Lower leg skin (tissue), 3 donors: ENCODE data around the gene KRTAP15-1.

Experiments
- CTCF ChIP-seq, 3 donors: fragments of 450-650 bp; IDR thresholded peaks; one replicate each; pipeline ENCODE4 v1.5.1; 2016; ENCODE audit warnings: antibody characterized with exemption in 3 of 3, mild to moderate bottlenecking in 3 of 3, moderate library complexity in 2 of 3
- POLR2A ChIP-seq, 2 donors: fragments of 450-650 bp; IDR thresholded peaks; one replicate each; pipeline ENCODE4 v1.6.1; 2016 to 2017; ENCODE audit warnings: antibody characterized with exemption in 2 of 2, mild to moderate bottlenecking in 1 of 2, moderate library complexity in 1 of 2

- TF ChIP-seq CTCF (IDR thresholded peaks at IDR 0.05) (no peak), POLR2A (IDR thresholded peaks at IDR 0.05) (no peak)
Measured at GRCh38 chr21:30480145-30480544, 40.1 kb downstream of the KRTAP15-1 start, which contains the start of gene KRTAP19-1.
